Breast epithelium (tissue), 3 donors: ENCODE results near the gene OTOG.

Experiments used
- CTCF ChIP-seq, 3 donors: fragments of 450-650 bp; IDR thresholded peaks; one replicate each; pipeline ENCODE4 v1.5.1; 2016 to 2017; ENCODE audit warnings: antibody characterized with exemption in 3 of 3, mild to moderate bottlenecking in 3 of 3, moderate library complexity in 3 of 3
- POLR2A ChIP-seq: fragments of 450-650 bp; IDR thresholded peaks from one replicate; pipeline ENCODE4 v1.6.1; 2016; ENCODE audit warnings: antibody characterized with exemption, mild to moderate bottlenecking, moderate library complexity

- TF ChIP-seq POLR2A: no peak
- no peak for TF ChIP-seq CTCF (IDR thresholded peaks at IDR 0.05)
Observed at GRCh38 chr11:17652556-17652955, 105.5 kb downstream of the OTOG start.
